ENCODE data around the gene CEP350.

Gene CEP350

DNA sequence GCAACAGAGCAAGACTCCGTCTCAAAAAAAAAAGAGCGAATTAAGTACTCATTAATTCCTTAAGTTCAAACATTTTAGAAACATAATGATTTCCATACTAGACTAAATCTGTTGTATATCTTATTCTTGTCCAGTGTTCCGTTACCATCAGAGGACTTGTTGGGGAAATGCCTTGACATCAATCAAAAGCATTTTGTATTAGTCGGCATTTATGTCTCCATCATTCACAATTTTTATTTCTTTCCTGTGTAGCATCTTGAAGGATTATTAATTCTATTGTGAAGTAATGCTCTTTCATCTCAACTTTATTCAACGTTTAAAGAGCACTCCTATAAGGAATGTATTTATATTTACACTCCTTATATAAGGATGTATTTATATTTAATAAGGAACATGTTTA lies 117.1 kb downstream of the CEP350 start:
- peaks cover 57% of the 10 kb centered on the region for H3K36me3 ChIP-seq (ENCODE audit: insufficient read depth, low read length)
- no peak for DNase-seq (ENCODE audit: low read depth, low spot score)
- H3K9ac ChIP-seq (ENCODE audit: insufficient read length): no peak overlapping the region
- H3K9me3 ChIP-seq (ENCODE audit: low read depth, low read length): no peaks in the 10 kb centered on the region
- no peak overlapping the region for H3K4me3 ChIP-seq
- no peak for TF ChIP-seq FOXP2 (optimal IDR thresholded peaks at IDR 0.05; ENCODE audit: control extremely low read depth, extremely low read length, insufficient read depth)
- TF ChIP-seq EZH2 (IDR thresholded peaks at IDR 0.05): no peak
- no peak for TF ChIP-seq POLR2AphosphoS5 (IDR thresholded peaks at IDR 0.05; ENCODE audit: borderline replicate concordance, low read depth, low read length)
- H3K27ac ChIP-seq: no peak overlapping the region

DNA sequence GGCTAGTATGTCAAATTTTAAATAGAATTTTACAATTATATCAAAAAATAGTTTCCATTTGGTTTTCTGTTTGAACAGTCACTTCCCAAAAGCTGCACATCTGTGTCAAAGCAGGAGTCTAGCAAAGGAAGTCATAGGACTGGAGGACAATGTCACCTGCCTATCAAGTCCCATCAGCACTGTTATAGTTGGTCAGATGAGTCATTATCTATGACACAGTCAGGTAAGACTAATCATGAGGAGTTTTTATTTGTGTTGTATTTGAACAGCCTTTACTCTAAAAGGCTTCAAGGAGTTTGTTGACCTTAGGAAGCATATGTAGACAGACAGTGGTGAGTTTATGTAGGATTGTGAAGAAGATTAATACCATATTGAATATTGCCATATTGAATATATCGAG lies 125.8 kb downstream of the CEP350 start:
- H3K9me3 ChIP-seq (ENCODE audit: low read depth, low read length): no peaks in the 10 kb centered on the region
- H3K36me3 ChIP-seq (ENCODE audit: insufficient read depth, low read length): peaks cover 30% of the 10 kb centered on the region

DNA sequence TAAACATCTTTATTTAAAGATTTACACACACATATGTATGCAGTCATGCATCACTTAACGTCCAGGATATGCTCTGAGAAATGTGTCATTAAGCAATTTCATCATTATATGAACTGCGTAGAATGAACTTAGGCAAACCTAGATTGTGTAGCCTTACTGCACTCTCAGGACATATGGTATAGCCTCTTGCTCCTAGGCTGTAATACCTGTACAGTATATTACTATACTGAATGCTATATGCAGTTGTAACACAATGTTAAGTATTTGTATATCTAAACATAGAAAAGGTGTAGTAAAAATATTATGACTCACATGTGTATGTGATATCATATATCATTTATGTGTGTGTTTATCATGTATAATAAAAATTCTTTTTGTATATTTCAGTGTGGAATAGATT lies 126.9 kb downstream of the CEP350 start:
- Histone ChIP-seq H3K36me3 (ENCODE audit: insufficient read depth, low read length) (peaks cover 27% of the 10 kb centered on the region), H3K27ac (no peak overlapping the region), H3K9me3 (ENCODE audit: low read depth, low read length) (no peaks in the 10 kb centered on the region), H3K4me3 (no peak overlapping the region), H3K9ac (ENCODE audit: insufficient read length) (no peak overlapping the region)
- TF ChIP-seq FOXP2 (optimal IDR thresholded peaks at IDR 0.05; ENCODE audit: control extremely low read depth, extremely low read length, insufficient read depth) (no peak), POLR2AphosphoS5 (IDR thresholded peaks at IDR 0.05; ENCODE audit: borderline replicate concordance, low read depth, low read length) (no peak), EZH2 (IDR thresholded peaks at IDR 0.05) (no peak)
- DNase-seq (ENCODE audit: low read depth, low spot score): no peak

More for the DNA sequence above, 125.8 kb downstream of the CEP350 start:
- no peak for DNase-seq (ENCODE audit: low read depth, low spot score)
- no peak overlapping the region for H3K9ac ChIP-seq (ENCODE audit: insufficient read length)
- H3K27ac ChIP-seq: no peak overlapping the region
- H3K4me3 ChIP-seq: no peak overlapping the region
- TF ChIP-seq FOXP2 (optimal IDR thresholded peaks at IDR 0.05; ENCODE audit: control extremely low read depth, extremely low read length, insufficient read depth) (no peak), POLR2AphosphoS5 (IDR thresholded peaks at IDR 0.05; ENCODE audit: borderline replicate concordance, low read depth, low read length) (no peak)

DNA sequence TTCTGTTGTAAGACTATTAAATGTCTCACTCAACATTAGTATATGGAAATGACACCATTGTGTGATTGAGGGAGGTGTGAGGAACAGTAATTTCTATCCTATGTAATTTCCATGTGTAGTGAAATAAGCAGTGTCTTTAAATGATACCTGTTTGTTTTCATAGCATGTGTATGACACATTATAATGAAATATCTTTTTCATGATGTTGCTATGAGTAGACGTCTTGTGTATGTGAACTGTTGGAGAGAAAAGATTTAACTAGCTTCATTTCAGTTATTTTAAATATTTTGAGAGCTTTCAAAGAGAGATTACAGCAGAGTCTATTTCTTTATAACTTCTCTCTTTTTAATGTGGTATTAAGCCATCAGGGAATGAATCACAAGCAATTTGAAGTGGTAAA lies 128.6 kb downstream of the CEP350 start:
- Histone ChIP-seq H3K9me3 (ENCODE audit: low read depth, low read length) (no peaks in the 10 kb centered on the region), H3K4me3 (no peak overlapping the region), H3K27ac (no peak overlapping the region), H3K9ac (ENCODE audit: insufficient read length) (no peak overlapping the region), H3K36me3 (ENCODE audit: insufficient read depth, low read length) (peaks cover 19% of the 10 kb centered on the region; the same call in 1 of the 2 replicates)
- DNase-seq (ENCODE audit: low read depth, low spot score): no peak
- no peak for TF ChIP-seq EZH2 (IDR thresholded peaks at IDR 0.05)
- no peak for TF ChIP-seq POLR2AphosphoS5 (IDR thresholded peaks at IDR 0.05; ENCODE audit: borderline replicate concordance, low read depth, low read length)
- TF ChIP-seq FOXP2 (optimal IDR thresholded peaks at IDR 0.05; ENCODE audit: control extremely low read depth, extremely low read length, insufficient read depth): no peak

DNA sequence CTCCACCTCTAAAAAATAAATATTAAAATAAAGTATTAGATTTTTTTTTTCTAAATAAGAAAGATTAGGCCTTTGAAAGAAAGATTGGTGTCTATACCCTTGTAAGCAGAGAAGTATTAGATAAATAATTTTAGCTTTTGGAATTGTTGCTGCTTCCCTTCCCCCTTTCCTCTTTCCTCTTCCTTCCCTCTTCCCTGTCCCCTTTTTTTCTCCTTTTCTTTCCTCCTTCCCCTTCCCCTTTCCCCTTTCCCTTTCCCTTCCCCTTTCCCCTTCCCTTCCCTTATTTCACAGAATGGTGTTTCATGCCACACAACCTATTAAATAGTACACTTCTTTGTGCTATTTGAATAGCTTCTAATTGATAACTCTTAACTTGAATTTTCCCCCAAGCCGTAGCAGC lies 130.3 kb downstream of the CEP350 start:
- H3K27ac ChIP-seq: no peak overlapping the region
- TF ChIP-seq FOXP2 (optimal IDR thresholded peaks at IDR 0.05; ENCODE audit: control extremely low read depth, extremely low read length, insufficient read depth) (no peak), EZH2 (IDR thresholded peaks at IDR 0.05) (no peak)
- no peak overlapping the region for H3K4me3 ChIP-seq
- DNase-seq (ENCODE audit: low read depth, low spot score): no peak
- no peaks in the 10 kb centered on the region for H3K9me3 ChIP-seq (ENCODE audit: low read depth, low read length)
- peaks cover 24% of the 10 kb centered on the region for H3K36me3 ChIP-seq (ENCODE audit: insufficient read depth, low read length)
- no peak overlapping the region for H3K9ac ChIP-seq (ENCODE audit: insufficient read length)

DNA sequence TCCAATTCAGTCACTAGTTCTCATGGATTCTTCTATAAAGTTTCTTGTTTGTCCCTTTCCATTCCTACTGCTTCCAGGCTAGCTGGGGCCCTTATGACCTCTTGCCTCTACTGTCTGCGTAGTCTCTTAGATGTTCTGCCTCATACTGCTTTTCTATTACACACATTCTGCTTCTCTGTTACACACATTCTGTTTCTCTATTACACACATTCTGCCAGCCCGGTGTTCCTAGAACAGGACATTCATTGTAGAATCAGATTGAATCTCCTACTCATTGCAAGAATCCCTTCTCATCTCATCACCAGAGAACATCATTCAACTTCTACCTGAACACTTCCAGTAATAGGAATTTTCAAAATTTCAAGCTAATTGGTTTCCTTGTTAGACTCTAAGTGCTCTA lies 130.7 kb downstream of the CEP350 start:
- no peak for TF ChIP-seq EZH2 (IDR thresholded peaks at IDR 0.05)
- TF ChIP-seq POLR2AphosphoS5 (IDR thresholded peaks at IDR 0.05; ENCODE audit: borderline replicate concordance, low read depth, low read length): no peak
- TF ChIP-seq FOXP2 (optimal IDR thresholded peaks at IDR 0.05; ENCODE audit: control extremely low read depth, extremely low read length, insufficient read depth): no peak
- no peak overlapping the region for H3K9ac ChIP-seq (ENCODE audit: insufficient read length)
- no peak overlapping the region for H3K4me3 ChIP-seq
- no peak overlapping the region for H3K27ac ChIP-seq
- no peaks in the 10 kb centered on the region for H3K9me3 ChIP-seq (ENCODE audit: low read depth, low read length)
- peaks cover 24% of the 10 kb centered on the region for H3K36me3 ChIP-seq (ENCODE audit: insufficient read depth, low read length)
- no peak for DNase-seq (ENCODE audit: low read depth, low spot score)

DNA sequence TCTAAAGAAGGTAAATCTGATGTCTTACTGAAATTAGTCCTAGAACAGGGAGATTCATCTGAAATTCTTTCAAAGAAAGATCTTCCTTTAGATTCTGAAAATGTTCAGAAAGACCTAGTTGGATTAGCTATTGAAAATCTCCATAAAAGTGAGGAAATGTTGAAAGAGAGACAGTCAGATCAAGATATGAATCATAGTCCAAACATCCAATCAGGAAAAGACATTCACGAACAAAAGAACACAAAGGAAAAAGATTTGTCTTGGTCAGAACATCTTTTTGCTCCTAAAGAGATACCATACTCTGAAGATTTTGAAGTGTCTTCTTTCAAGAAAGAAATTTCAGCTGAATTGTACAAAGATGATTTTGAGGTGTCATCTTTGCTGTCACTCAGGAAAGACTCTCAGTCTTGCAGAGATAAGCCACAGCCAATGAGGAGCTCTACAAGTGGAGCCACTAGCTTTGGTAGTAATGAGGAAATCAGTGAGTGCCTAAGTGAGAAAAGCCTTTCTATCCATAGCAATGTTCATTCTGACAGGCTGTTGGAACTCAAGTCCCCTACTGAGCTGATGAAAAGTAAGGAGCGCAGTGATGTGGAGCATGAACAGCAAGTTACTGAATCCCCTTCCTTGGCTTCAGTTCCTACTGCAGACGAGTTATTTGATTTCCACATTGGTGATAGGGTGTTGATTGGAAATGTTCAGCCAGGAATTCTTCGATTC lies 138.5 kb downstream of the CEP350 start:
- H3K9me3 ChIP-seq (ENCODE audit: low read depth, low read length): no peaks in the 10 kb centered on the region
- no peak overlapping the region for H3K4me3 ChIP-seq
- H3K9ac ChIP-seq (ENCODE audit: insufficient read length): no peak overlapping the region
- no peak for DNase-seq (ENCODE audit: low read depth, low spot score)
- peaks cover 63% of the 10 kb centered on the region for H3K36me3 ChIP-seq (ENCODE audit: insufficient read depth, low read length)
- TF ChIP-seq EZH2 (IDR thresholded peaks at IDR 0.05): no peak
- TF ChIP-seq FOXP2 (optimal IDR thresholded peaks at IDR 0.05; ENCODE audit: control extremely low read depth, extremely low read length, insufficient read depth): no peak
- no peak for TF ChIP-seq POLR2AphosphoS5 (IDR thresholded peaks at IDR 0.05; ENCODE audit: borderline replicate concordance, low read depth, low read length)
- no peak overlapping the region for H3K27ac ChIP-seq

DNA sequence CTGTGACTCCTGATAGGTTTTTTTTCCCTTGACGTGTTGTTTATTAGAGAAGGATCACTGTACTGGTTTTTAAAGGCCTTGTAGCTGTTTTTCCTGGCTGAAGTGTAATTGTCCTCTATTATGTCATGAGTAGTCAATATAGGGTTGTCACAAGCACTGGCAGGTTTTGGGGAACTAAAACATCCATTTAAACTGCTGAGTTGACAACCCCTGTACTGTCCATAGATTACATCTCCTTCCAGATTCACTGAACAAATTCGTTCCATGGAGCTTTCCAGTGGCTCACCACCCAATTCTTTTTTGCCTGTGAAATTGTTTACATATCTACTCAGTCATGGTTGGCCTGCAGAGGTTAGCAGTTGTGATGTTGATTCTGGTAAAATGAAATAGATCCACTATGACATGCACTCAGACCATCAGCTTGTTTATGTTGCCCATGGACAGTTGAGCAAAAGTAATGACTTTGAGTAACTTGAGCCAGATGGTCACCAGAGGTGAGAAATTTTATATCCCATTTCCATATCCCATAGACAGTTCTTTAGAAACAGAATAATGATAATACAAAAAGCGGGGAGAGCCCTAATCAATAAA lies 140.2 kb downstream of the CEP350 start:
- Histone ChIP-seq H3K9me3 (ENCODE audit: low read depth, low read length) (no peaks in the 10 kb centered on the region), H3K9ac (ENCODE audit: insufficient read length) (no peak overlapping the region), H3K36me3 (ENCODE audit: insufficient read depth, low read length) (peaks cover 65% of the 10 kb centered on the region), H3K27ac (no peak overlapping the region), H3K4me3 (no peak overlapping the region)
- no peak for DNase-seq (ENCODE audit: low read depth, low spot score)
- TF ChIP-seq EZH2 (IDR thresholded peaks at IDR 0.05) (no peak), POLR2AphosphoS5 (IDR thresholded peaks at IDR 0.05; ENCODE audit: borderline replicate concordance, low read depth, low read length) (no peak), FOXP2 (optimal IDR thresholded peaks at IDR 0.05; ENCODE audit: control extremely low read depth, extremely low read length, insufficient read depth) (no peak)
